ENCODE results near the gene NINL. TPM values are rescaled to one million over a fixed set of nuclear protein-coding genes. Genes with fewer than 3 reads are reported as not detected.

NINL gene
- total RNA-seq, 6 donors from 2014 or later: 10.2 to 47.1 (median 20.3) TPM

DNA sequence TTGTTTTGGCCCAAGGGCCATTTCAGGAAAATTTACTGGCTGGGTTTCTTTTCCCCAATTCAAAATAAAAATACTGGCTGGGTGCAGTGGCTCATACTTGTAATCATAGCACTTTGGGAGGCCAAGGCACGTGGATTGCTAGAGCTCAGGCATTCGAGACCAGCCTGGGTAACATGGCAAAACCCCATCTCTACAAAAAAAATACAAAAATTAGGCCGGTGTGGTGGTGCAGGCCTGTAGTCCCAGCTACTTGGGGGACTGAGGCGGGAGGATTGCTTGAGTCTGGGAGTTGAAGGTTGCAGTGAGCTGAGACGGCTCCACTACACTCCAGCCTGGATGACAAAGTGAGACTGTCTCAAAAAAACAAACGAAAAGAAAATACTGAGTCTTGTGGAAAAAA is 60.0 kb downstream of the NINL start:
- H3K4me1 ChIP-seq: no peaks in the 10 kb centered on the region
- no peaks in the 10 kb centered on the region for H3K9me3 ChIP-seq
- WGBS, 2 donors: 90 to 91% methylated on average over 6 of the region's 6 CpGs
- H3K27ac ChIP-seq: no peak overlapping the region
- peaks cover 0 to 5% (median 0%) of the 10 kb centered on the region in 4 donors for H3K36me3 ChIP-seq
- TF ChIP-seq, protein P1, sequence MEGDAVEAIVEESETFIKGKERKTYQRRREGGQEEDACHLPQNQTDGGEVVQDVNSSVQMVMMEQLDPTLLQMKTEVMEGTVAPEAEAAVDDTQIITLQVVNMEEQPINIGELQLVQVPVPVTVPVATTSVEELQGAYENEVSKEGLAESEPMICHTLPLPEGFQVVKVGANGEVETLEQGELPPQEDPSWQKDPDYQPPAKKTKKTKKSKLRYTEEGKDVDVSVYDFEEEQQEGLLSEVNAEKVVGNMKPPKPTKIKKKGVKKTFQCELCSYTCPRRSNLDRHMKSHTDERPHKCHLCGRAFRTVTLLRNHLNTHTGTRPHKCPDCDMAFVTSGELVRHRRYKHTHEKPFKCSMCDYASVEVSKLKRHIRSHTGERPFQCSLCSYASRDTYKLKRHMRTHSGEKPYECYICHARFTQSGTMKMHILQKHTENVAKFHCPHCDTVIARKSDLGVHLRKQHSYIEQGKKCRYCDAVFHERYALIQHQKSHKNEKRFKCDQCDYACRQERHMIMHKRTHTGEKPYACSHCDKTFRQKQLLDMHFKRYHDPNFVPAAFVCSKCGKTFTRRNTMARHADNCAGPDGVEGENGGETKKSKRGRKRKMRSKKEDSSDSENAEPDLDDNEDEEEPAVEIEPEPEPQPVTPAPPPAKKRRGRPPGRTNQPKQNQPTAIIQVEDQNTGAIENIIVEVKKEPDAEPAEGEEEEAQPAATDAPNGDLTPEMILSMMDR (IDR thresholded peaks at IDR 0.05): no peak
- TF ChIP-seq POLR2A (IDR thresholded peaks at IDR 0.05) (no peak), POLR2AphosphoS5 (IDR thresholded peaks at IDR 0.05) (no peak), EP300 (IDR thresholded peaks at IDR 0.05) (no peak)
- no peak overlapping the region for H3K4me3 ChIP-seq
- no peak for DNase-seq
- no peak for ATAC-seq (ENCODE audit: low FRiP score in 2 of 2)
- no peaks in the 10 kb centered on the region for H3K27me3 ChIP-seq

DNA sequence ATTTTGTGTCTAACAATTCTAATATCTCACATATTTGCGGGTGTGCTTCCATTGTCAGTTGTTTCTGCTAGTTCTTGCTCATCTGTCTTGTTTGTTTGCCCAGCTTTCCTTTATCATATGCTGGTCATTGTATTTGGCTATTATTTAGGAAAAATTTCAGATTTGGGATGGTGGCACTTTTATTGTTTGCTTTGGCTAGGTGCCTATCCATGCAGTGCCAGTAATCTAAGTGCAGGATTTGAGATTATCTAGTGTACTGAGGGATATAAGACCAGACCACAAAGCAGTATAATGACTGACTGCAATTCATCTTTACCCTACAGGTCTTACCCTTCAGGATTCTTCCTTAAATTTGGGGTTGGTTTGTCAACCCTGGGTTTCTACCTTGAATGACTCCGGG is 63.9 kb downstream of the NINL start:
- H3K4me3 ChIP-seq: no peak overlapping the region
- H3K27ac ChIP-seq: no peak overlapping the region
- DNase-seq (no peak), ATAC-seq (ENCODE audit: low FRiP score in 2 of 2) (no peak)
- no peaks in the 10 kb centered on the region for H3K9me3 ChIP-seq
- peaks cover 0 to 9% (median 3%) of the 10 kb centered on the region in 4 donors for H3K36me3 ChIP-seq
- no peaks in the 10 kb centered on the region for H3K27me3 ChIP-seq
- 93 to 97% methylated on average over 2 of the region's 2 CpGs for WGBS, 2 donors
- TF ChIP-seq POLR2AphosphoS5 (IDR thresholded peaks at IDR 0.05) (no peak), EP300 (IDR thresholded peaks at IDR 0.05) (no peak), POLR2A (IDR thresholded peaks at IDR 0.05) (no peak)
- TF ChIP-seq, protein P1 (IDR thresholded peaks at IDR 0.05): no peak
- no peaks in the 10 kb centered on the region for H3K4me1 ChIP-seq

DNA sequence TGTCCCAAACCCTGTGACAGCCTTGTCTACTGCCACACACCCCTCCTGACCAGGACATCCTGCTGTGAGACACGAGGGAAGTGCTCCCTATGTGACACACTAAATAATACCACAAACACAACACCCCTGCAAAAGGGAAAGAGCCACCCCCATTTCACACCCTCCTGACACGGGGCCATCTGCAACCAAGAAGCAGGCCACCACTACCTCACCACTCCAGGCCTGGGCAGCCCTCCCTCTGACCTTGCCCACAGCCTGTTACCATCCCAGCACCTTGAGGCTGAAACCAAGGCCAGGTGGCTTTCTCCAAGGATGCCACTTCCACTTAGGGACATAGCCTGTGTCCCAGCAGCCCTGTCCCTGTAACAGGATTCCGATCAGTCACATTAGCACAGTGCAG is 68.2 kb downstream of the NINL start:
- 80 to 88% methylated on average over 3 of the region's 3 CpGs for WGBS, 2 donors
- ATAC-seq (ENCODE audit: low FRiP score in 2 of 2) (peak in 1 of 2 donors; percentile 72), DNase-seq (no peak)
- H3K4me3 ChIP-seq: no peak overlapping the region
- peaks cover 0 to 16% (median 6%) of the 10 kb centered on the region in 4 donors for H3K36me3 ChIP-seq
- TF ChIP-seq EP300 (IDR thresholded peaks at IDR 0.05) (no peak), POLR2AphosphoS5 (IDR thresholded peaks at IDR 0.05) (no peak), POLR2A (IDR thresholded peaks at IDR 0.05) (no peak)
- TF ChIP-seq, protein P1 (IDR thresholded peaks at IDR 0.05): no peak
- H3K4me1 ChIP-seq: no peaks in the 10 kb centered on the region
- no peak overlapping the region for H3K27ac ChIP-seq
- H3K9me3 ChIP-seq: peaks cover 13 to 26% (median 19%) of the 10 kb centered on the region in 4 donors
- no peaks in the 10 kb centered on the region for H3K27me3 ChIP-seq

DNA sequence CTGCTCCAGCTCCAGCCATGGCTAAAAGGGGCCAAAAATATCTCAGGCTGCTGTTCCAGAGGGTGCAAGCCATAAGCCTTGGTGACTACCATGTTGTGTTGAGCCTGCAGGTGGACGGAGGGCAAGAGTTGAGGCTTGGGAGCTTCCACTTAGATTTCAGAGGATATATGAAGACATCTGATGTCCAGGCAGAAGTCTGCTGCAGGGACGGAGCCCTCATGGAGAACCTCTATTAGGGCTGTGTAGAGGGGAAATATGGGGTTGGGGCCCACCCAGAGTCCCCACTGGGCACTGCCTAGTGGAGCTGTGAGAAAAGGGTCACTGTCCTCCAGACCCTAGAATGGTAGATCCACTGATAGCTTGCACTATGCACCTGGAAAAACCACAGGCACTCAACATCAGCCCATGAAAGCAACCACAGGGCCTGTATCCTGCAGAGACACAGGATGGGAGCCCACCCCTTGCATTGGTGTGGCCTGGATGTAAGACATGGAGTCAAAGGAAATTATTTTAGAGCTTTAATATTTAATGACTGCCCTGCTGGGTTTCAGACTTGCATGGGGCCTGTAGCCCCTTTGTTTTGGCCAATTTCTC is 70.5 kb downstream of the NINL start:
- ATAC-seq (ENCODE audit: low FRiP score in 2 of 2) (no peak), DNase-seq (no peak)
- no peaks in the 10 kb centered on the region for H3K4me1 ChIP-seq
- WGBS, 2 donors: 91% methylated on average over 2 of the region's 2 CpGs; no CpG with 5 or more reads in 1 of the 2 donors
- H3K36me3 ChIP-seq: peaks cover 0 to 22% (median 16%) of the 10 kb centered on the region in 4 donors
- no peaks in the 10 kb centered on the region for H3K27me3 ChIP-seq
- H3K27ac ChIP-seq: no peak overlapping the region
- TF ChIP-seq POLR2A (IDR thresholded peaks at IDR 0.05) (no peak), EP300 (IDR thresholded peaks at IDR 0.05) (no peak), POLR2AphosphoS5 (IDR thresholded peaks at IDR 0.05) (no peak)
- TF ChIP-seq, protein P1 (IDR thresholded peaks at IDR 0.05): no peak
- H3K4me3 ChIP-seq: no peak overlapping the region
- peaks cover 13 to 26% (median 19%) of the 10 kb centered on the region in 4 donors for H3K9me3 ChIP-seq

DNA sequence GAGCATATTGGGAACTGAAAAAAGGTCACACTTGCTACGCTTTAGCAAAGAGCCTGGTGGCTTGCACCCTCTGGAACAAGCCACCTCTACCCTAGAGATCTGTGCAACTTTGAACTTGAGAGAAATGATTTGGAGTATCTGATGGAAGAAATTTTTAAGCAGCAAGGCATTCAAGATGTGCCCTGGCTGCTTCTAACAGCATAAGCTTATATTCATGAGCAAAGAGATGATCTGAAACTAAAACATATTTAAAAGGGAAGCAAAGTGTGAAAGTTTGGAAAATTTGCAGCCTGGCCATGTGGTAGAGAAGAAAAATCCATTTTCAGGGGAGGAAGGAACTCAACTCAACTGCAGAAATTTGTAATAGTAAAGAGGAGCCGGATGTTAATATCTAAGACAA is 71.1 kb downstream of the NINL start:
- DNase-seq (no peak), ATAC-seq (ENCODE audit: low FRiP score in 2 of 2) (no peak)
- TF ChIP-seq, protein P1 (IDR thresholded peaks at IDR 0.05): no peak
- TF ChIP-seq POLR2AphosphoS5 (IDR thresholded peaks at IDR 0.05) (no peak), POLR2A (IDR thresholded peaks at IDR 0.05) (no peak), EP300 (IDR thresholded peaks at IDR 0.05) (no peak)
- Histone ChIP-seq H3K4me3 (no peak overlapping the region), H3K4me1 (no peaks in the 10 kb centered on the region), H3K27me3 (no peaks in the 10 kb centered on the region), H3K9me3 (peaks cover 13 to 26% (median 19%) of the 10 kb centered on the region in 4 donors), H3K36me3 (peaks cover 0 to 29% (median 19%) of the 10 kb centered on the region in 4 donors), H3K27ac (no peak overlapping the region)
- WGBS, 2 donors: 92 to 94% methylated on average over 2 of the region's 2 CpGs

Measured in upper lobe of left lung (tissue), 6 donors.